HepG2 (cell line): ENCODE results near the gene CD151. TPM values are rescaled to one million over a fixed set of nuclear protein-coding genes. Genes with fewer than 3 reads are reported as not detected.
A peak's percentile ranks its signal among the peaks of the same experiment; 100 is the strongest.

Source experiments
- CAMTA2 ChIP-seq: sonication (generic); formaldehyde crosslinking; IDR thresholded peaks from 2 replicates; pipeline ENCODE4 v1.4.0; 2020; ENCODE audit warnings: mild to moderate bottlenecking, missing genetic modification reagents, borderline replicate concordance
- CENPBD1 ChIP-seq: sonication (generic); formaldehyde crosslinking; IDR thresholded peaks from 2 replicates; pipeline ENCODE4 v1.8.0; 2022; ENCODE audit warnings: missing genetic modification reagents, low read depth, mild to moderate bottlenecking, borderline replicate concordance
- KDM1A ChIP-seq: IDR thresholded peaks from 2 replicates; pipeline ENCODE4 v1.6.1; 2016; ENCODE audit warnings: missing compliant biosample characterization
- KDM3A ChIP-seq: IDR thresholded peaks from 2 replicates; pipeline ENCODE4 v1.6.1; 2018; ENCODE audit warnings: low read depth, missing compliant biosample characterization
- KLF11 ChIP-seq: IDR thresholded peaks from 2 replicates; pipeline ENCODE4 v1.6.1; 2016; ENCODE audit warnings: missing compliant biosample characterization
- PCBP2 ChIP-seq: fragments of 200-400 bp; formaldehyde crosslinking; optimal IDR thresholded peaks from 2 replicates; pipeline ENCODE3; 2018; ENCODE audit warnings: low read length, low read depth; ENCODE audit not compliant: poor library complexity, severe bottlenecking
- PLSCR1 ChIP-seq: sonication (generic); formaldehyde crosslinking; IDR thresholded peaks from 2 replicates; pipeline ENCODE4 v1.5.0; 2020; ENCODE audit warnings: missing genetic modification reagents, mild to moderate bottlenecking, borderline replicate concordance
- SETDB1 ChIP-seq: sonication (generic); formaldehyde crosslinking; IDR thresholded peaks from 2 replicates; pipeline ENCODE4 v1.5.1; 2020; ENCODE audit warnings: missing genetic modification reagents, mild to moderate bottlenecking, borderline replicate concordance
- SNAPC2 ChIP-seq: sonication (generic); formaldehyde crosslinking; IDR thresholded peaks from 2 replicates; pipeline ENCODE4 v1.8.1; 2022; ENCODE audit warnings: mild to moderate bottlenecking, missing genetic modification reagents
- ZBTB38 ChIP-seq: sonication (generic); formaldehyde crosslinking; IDR thresholded peaks from 2 replicates; pipeline ENCODE4 v1.5.1; 2020; ENCODE audit warnings: mild to moderate bottlenecking, missing genetic modification reagents
- ZGPAT ChIP-seq: IDR thresholded peaks from 2 replicates; pipeline ENCODE4 v1.6.1; 2016; ENCODE audit warnings: mild to moderate bottlenecking
- ZNF263 ChIP-seq: sonication (generic); formaldehyde crosslinking; IDR thresholded peaks from 2 replicates; pipeline ENCODE4 v1.4.0; 2020; ENCODE audit warnings: missing genetic modification reagents
- ZNF432 ChIP-seq: sonication (generic); formaldehyde crosslinking; IDR thresholded peaks from 2 replicates; pipeline ENCODE4 v1.5.0; 2020; ENCODE audit warnings: missing genetic modification reagents, mild to moderate bottlenecking, borderline replicate concordance
- ZNF44 ChIP-seq: sonication (generic); formaldehyde crosslinking; IDR thresholded peaks from 2 replicates; pipeline ENCODE4 v1.5.1; 2020; ENCODE audit warnings: mild to moderate bottlenecking, missing genetic modification reagents
- ZNF589 ChIP-seq: sonication (generic); formaldehyde crosslinking; conservative IDR thresholded peaks from 2 replicates; pipeline ENCODE4 v1.8.0; 2022; ENCODE audit warnings: mild to moderate bottlenecking, moderate library complexity, missing genetic modification reagents
- ZNF598 ChIP-seq: sonication (generic); formaldehyde crosslinking; IDR thresholded peaks from 2 replicates; pipeline ENCODE4 v1.5.1; 2020; ENCODE audit warnings: mild to moderate bottlenecking, missing genetic modification reagents, borderline replicate concordance
- ZNF614 ChIP-seq: IDR thresholded peaks from 2 replicates; pipeline ENCODE4 v1.6.1; 2018; ENCODE audit warnings: missing biosample characterization, missing genetic modification reagents, inconsistent platforms, borderline replicate concordance
- ZNF7 ChIP-seq: IDR thresholded peaks from 2 replicates; pipeline ENCODE4 v1.6.1; 2016; ENCODE audit warnings: missing biosample characterization, missing genetic modification reagents
- ZNF737 ChIP-seq: sonication (generic); formaldehyde crosslinking; IDR thresholded peaks from 2 replicates; pipeline ENCODE4 v1.5.0; 2020; ENCODE audit warnings: missing genetic modification reagents, mild to moderate bottlenecking, borderline replicate concordance
- ZNF816 ChIP-seq: sonication (generic); formaldehyde crosslinking; IDR thresholded peaks from 2 replicates; pipeline ENCODE4 v1.8.0; 2022; ENCODE audit warnings: missing genetic modification reagents, mild to moderate bottlenecking, borderline replicate concordance
- polyA plus RNA-seq, 8 experiments: library from polyadenylated mRNA; depleted of rRNA in 3 of 8; stranded (reverse) in 7 of 8; unstranded in 1 of 8; fragments of >200 nt; fragmentation: Illumina TruSeq in 4 of 8; extraction: Trizol in 4 of 8; gene quantifications; 2 replicates each; pipeline versions ENCODE4 v1.2.1 to v1.2.3, GENCODE V29; 2011 to 2016; ENCODE audit warnings: low read depth in 4 of 8, missing spikeins in 1 of 8, mixed read lengths in 1 of 8; ENCODE audit not compliant: insufficient read depth in 1 of 8
- total RNA-seq, 5 experiments: library from RNA; depleted of rRNA; stranded (reverse); fragments of >200 nt; fragmentation: Illumina TruSeq; extraction: Trizol; gene quantifications; 2 replicates each; pipeline ENCODE4 v1.2.3, GENCODE V29; 2016; ENCODE audit warnings: low read depth in 1 of 5

Gene CD151
- total and polyA plus RNA-seq, 2 of the 13 experiments (the other 11 are each of a cell fraction or from before 2014, with no cell fraction given): 125 to 197 TPM

- no peak for TF ChIP-seq PLSCR1 (CRISPR knock-in tag)
- no peak for TF ChIP-seq SETDB1
- no peak for TF ChIP-seq ZNF614 (CRISPR knock-in tag)
- TF ChIP-seq ZBTB38: no peak
- 0 out of 2 replicates have a peak, but pooled peaks have one; percentile 7 for TF ChIP-seq KDM1A (CRISPR knock-in tag)
- 0 out of 2 replicates have a peak, but pooled peaks have one; percentile 78 for TF ChIP-seq ZNF816 (CRISPR knock-in tag)
- TF ChIP-seq CAMTA2 (CRISPR knock-in tag): no peak
- no peak for TF ChIP-seq CENPBD1
- TF ChIP-seq ZNF598: 0 out of 2 replicates have a peak, but pooled peaks have one; percentile 66
- TF ChIP-seq ZNF589 (CRISPR knock-in tag): no peak
- 0 out of 2 replicates have a peak, but pooled peaks have one; percentile 38 for TF ChIP-seq ZNF263 (CRISPR knock-in tag)
- TF ChIP-seq SNAPC2 (CRISPR knock-in tag): no peak
- no peak for TF ChIP-seq KDM3A (CRISPR knock-in tag)
- no peak for TF ChIP-seq ZNF737
- TF ChIP-seq ZNF44 (CRISPR knock-in tag): no peak
- TF ChIP-seq KLF11 (CRISPR knock-in tag): peak; percentile 10; the same call in 1 of the 2 replicates
- peak; percentile 70 for TF ChIP-seq ZNF7 (CRISPR knock-in tag)
- no peak for TF ChIP-seq ZGPAT
- no peak for TF ChIP-seq ZNF432 (CRISPR knock-in tag)
- no peak for TF ChIP-seq PCBP2
These were observed 24.1 kb upstream of the CD151 start (continued) for GRCh38 chr11:808427-809286.
